Panc1 (cell line): ENCODE data around the gene NUTM2F.
"Not testable (repeated sequence)": the region's sequence is repeated elsewhere in the genome, so short reads cannot be mapped to it uniquely, and the experiment has no call there.

ENCODE experiments used
- POLR2AphosphoS5 ChIP-seq: IDR thresholded peaks from 2 replicates; pipeline ENCODE4 v1.6.1; 2012; ENCODE audit warnings: mild to moderate bottlenecking, low read depth, low read length, moderate library complexity
- TCF7L2 ChIP-seq: IDR thresholded peaks from 2 replicates; pipeline ENCODE4 v1.6.1; 2011; ENCODE audit warnings: mild to moderate bottlenecking, low read depth, low read length, inconsistent platforms

DNA sequence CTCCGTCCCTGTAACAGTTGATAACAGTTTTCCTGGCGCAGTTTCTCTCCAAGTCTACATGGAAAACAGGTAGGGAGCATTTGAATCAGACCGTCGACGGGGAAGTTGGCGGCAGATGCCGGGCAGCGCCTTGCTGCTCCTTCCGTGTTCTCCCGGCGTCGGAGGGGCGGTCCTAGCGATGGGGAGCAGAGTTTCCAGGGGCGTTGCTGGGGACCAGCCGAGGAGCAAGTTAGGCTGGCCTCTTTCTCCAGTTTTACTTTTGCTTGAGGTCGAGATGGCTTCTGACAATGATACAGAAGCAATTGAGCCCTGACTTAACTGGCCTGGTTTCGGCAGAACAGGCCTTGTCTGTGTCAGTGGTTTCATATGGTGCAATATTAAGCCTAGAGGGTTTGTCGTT is 46.8 kb upstream of the NUTM2F start:
- TF ChIP-seq TCF7L2, POLR2AphosphoS5: not testable (repeated sequence)
